Measurements from ENCODE around the gene POU4F1. TPM values are rescaled to one million over a fixed set of nuclear protein-coding genes. Genes with fewer than 3 reads are reported as not detected.

Gene POU4F1
- total RNA-seq, 1 experiment from 2014 or later = 0.29 TPM

DNA sequence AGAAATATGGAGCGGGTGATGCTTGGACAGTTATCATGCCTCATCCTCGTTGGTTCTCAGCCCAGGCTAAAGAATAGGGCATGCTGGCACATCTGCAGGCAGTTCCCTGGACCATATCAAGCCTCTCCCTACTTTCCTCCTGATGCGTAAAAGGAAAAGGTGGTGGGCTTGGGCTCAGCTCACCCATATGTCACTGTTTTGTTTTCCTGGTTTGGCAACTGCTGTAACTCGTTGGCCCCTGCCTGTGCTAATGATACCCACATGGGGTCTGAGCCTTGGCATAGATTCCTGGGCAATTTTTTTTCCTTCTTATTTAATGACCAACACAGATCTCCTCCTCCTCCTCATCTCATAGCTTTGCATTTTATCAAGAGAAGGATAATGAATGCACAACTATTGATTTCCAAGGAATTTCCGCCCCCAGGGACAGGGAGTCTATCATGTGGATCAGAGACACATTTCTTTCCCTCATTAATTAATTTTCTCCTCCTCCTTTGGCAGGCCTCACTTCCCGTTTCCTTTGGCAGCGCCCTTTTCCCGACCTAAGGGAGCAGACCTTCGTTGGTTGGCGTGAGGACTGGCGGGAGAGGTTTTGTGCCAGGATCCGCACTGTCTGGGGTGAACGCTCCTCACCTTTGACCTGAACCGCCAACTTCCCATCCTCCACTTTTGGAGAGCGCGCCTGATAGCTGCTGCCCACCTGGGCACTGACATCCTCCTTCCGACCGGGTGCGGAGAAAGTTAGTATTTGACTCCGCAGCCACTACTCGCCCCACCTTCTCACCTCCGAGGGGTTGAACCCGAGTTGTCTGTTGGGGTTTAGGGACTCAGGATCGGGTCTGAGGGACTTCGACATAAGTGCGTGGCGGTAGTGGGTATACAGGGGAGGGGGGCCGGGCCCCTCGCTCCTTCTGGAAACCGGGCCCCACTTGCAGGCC is 3.4 kb upstream of the POU4F1 start:
- no peak for DNase-seq (ENCODE audit: low read depth)

DNA sequence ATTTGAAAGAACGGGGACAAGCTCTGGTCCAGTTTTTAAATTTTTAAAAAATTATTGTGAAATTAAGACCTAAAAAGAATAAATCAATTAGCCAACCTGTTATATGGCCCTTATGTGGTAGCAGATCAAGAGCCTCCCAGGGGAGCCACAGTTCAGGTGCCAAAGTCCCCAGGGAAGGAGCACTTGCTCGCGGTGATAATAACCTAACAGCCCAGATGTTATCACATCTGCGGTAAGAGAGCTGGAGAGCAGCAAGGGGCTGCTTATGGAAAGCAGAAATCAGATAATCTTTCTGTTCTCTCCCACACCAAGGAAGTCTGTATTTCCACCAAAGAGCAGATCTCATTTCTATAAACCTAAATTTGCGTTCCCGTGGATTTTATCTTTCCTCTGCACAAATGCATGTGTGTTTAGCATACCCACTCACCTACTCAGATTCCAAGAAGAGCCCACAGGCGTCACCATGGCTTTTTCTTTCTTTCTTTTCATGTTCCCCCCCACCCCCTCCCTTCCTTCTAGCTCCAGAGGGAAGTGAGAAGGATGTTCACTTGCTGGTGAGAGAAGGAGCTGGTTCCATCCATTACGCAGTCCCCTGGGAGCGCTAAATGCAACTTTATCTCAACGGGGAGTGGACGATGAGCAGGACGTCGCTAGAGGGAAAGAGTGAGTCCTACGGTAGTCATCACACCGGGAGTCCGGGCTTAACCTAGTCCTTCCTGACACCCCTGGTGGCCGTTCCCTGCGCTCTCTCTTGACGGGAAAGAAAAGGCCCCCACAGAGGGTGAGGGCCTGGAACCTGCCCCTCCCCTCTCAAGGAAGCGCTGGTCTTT is 1.6 kb upstream of the POU4F1 start:
- DNase-seq (ENCODE audit: low read depth) = no peak

DNA sequence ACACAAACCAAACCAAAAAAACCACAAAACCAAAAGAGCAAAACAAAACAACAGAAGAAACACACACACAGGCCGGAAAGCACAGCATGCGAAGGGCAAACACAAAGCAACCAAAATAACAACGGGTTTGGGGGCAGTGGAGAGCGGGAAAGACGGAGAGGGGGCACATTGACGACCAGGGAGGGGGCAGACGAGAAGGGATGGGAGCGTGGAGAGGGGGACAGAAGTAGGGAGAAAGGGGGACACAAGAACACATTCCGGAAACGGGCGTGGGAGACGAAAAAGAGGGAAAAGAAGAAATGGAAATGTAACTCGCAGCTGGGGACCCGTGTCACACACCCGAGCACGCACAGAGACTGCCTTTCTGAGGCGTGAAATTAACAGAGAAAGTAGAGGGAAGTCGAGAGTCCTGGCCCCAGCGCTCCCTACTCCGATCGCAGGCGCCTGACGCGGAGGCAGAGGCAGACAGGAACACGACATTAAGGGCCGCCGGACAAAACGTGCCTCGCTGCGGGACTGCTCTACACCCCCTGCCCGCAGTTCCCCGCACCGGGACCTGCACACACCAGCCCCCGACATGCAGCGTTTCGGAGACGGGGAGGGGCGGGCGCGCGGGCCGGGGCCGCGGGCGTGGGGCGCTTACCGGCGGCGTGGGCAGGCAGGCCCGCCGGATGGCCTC is 652 bp downstream of the POU4F1 start:
- DNase-seq (ENCODE audit: low read depth) = no peak

DNA sequence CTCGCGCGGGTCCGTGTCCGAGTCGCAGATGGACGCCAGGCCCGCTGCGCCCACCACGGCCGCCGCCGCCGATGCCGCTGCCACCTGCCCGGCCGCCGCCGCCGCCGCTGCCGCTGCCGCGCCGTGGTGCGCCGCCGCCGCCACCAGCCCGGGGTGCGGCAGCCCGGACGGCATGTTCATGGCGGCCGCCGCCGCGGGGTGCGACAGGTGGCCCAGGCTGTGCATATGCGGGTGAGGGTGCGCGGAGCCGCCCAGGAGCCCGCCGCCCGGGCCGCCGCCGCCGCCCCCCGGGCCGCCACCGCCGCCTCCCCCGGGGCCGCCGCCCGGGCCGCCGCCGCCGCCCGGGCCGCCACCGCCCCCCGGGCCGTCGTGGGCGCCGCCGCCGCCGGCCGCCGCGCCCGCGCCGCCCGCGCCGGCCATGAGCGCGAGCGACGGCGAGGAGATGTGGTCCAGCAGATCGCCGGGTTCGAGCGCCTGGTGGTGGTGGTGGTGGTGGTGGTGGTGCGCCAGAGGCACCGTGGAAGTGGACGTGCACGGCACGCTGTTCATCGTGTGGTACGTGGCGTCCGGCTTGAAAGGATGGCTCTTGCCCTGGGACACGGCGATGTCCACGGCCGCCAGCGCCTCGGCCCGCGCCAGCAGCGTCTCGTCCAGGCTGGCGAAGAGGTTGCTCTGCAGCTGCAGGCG is 1.3 kb downstream of the POU4F1 start:
- DNase-seq (ENCODE audit: low read depth) = no peak

DNA sequence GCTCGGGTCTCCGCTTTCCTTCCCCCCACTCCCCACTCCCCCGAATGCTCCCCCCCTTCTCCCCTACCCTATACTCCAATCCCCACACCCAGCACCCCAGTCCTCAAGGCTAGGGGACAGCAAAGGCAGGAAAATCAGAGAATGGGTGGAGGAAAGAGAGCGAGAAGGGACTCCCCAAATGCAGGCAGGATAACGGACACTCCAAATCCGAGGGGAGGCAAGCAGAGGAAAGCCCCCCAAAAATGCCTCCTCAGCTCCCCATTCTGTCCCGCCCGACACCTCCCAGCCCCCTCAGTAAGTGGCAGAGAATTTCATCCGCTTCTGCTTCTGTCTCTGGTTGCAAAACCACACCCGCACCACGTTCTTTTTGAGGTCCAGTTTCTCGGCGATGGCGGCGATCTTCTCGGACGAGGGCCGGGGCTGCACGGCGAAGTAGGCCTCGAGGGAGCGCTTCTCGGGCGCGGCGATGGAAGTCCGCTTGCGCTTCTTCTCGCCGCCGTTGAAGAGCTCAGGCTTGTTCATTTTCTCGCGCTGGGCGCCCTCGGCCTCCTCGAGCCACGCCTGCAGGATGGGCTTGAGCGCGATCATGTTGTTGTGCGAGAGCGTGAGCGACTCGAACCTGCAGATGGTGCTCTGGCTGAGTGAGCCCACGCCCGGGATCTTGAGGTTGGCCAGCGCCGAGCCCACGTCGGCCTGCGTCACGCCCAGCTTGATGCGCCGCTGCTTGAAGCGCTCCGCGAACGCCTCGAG is 2.1 kb downstream of the POU4F1 start:
- DNase-seq (ENCODE audit: low read depth) = no peak

DNA sequence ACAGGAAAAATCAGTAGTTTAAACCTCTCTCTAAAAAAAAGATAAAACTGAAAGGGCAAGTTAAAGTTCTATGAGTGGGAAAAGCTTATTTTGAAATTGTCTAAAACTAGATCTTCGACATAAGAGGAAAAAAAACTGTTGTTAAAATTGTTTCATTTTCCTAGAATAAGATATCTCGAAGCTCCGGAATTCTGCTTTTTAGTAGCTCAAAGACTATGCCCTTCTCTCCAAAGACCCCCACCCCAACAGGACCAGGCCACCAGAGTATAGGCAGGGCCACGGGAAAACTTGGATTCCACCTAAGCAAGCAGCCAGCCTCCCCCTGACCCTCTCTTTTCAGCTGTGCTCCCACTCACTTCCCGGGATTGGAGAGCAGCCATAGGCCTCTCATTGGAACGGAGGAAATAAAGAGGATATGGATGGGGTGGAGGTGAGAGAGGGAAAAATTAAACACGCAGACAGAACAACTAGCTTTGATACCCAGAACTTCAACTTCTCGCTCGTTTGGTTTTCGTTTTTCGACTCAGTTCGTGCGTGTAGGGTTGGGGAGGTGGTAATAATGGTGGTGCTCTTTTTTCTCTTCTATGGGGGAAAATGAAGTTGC is 3.0 kb downstream of the POU4F1 start:
- no peak for DNase-seq (ENCODE audit: low read depth)

DNA sequence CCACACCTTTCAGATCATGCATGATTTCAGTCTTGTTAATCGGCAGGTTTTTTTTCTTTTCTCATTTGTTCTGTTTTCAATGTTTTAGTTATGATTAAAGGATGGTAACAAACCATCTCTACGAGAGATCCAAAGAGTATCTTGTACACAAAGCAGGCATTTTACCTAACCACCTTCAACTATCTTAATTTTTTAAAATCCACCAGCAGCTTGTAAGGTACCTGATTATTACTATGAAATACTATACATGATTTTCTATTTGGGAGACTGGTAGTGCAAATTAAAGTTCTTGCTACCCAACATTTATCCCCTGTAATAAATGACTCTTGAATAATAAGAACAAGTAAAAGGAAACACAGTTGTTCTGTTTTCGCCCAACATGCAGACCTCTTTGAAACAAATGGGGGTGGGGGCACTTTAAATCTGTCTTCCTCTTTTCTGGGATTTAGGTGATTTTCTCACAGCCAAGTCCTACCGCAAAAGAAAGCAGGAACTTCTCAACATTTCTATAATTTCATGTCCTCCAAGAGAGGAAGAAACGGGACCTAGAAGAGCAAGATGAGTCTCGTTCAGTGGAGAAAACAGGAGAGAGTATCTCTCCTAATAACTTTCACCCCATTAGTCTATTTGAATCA is 3.6 kb downstream of the POU4F1 start:
- DNase-seq (ENCODE audit: low read depth) = no peak

DNA sequence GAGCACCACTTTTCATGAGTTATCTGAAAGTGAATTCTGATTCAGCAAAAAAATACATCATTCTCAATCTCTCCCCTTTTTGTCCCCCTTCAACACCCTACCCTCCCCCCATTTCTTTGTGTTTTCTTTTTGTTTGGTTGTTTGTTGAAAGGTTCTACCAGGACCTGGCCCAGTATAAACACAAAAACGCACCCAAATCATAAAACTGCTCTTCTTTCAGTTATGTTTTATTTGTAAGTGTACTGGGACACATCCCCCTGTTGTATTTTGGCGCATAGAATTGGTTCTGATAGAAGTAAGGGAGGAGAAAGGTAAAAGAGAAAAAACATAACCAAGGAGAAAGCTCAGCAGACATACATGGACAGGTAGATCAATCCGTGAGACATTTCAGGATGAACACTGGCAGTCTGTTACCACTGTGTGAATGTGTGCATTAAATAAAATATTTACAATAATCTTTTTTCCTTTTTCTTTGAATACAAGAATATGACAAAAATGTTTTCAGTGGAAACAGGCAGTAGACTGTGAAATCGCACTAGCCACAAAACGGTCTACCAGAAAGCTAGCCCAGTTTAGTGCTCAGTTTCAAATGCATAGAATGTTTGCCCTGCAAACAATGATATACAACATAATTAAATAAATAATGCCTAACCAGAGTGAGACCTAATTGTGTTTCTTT is 4.2 kb downstream of the POU4F1 start:
- no peak for DNase-seq (ENCODE audit: low read depth)

DNA sequence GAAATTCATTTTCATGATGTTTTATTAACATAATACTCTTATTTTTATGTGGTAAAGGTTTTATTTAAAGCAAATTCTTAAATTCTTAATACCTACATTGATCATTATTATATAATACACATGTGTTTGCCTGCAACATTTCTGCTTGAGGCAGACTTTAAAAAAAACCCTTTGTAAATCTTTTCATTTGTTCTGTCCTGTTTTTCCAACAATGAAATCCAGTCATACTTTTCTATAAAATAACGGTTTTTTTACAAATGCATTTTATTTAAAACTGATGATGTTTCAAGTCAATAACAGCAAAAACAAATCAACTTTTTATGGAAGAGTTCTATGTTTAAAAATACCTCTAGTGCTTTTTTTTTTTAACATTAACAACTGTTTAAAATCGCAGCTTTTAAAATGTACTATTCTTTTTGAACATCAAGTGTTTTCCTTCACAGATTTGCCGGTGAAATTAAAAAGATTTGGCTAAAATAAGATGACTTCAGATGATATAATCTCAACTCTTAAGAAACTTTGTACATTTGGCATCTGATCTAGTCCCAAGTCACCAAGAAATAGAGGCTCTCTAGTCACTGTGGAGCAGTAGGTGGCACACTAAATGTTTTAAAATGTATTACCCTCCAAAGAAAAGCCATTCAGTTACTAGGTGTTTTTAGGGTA is 5.1 kb downstream of the POU4F1 start:
- no peak for DNase-seq (ENCODE audit: low read depth)

DNA sequence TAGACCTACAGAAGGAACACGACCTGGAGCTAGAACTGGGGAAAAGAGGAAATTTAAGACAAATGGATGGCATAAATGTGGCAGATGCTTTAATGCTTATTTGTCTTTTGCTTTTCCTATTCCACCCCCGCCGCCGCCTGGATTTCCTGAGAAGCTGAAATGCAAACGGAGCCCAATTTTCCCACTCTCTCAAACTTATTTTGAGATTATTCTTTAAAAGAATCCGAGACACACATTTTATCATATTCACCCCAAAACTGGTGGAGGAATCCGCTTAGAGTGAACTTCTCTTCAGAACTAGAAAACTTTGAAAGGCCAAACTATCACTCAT is 5.8 kb downstream of the POU4F1 start:
- no peak for DNase-seq (ENCODE audit: low read depth)

DNA sequence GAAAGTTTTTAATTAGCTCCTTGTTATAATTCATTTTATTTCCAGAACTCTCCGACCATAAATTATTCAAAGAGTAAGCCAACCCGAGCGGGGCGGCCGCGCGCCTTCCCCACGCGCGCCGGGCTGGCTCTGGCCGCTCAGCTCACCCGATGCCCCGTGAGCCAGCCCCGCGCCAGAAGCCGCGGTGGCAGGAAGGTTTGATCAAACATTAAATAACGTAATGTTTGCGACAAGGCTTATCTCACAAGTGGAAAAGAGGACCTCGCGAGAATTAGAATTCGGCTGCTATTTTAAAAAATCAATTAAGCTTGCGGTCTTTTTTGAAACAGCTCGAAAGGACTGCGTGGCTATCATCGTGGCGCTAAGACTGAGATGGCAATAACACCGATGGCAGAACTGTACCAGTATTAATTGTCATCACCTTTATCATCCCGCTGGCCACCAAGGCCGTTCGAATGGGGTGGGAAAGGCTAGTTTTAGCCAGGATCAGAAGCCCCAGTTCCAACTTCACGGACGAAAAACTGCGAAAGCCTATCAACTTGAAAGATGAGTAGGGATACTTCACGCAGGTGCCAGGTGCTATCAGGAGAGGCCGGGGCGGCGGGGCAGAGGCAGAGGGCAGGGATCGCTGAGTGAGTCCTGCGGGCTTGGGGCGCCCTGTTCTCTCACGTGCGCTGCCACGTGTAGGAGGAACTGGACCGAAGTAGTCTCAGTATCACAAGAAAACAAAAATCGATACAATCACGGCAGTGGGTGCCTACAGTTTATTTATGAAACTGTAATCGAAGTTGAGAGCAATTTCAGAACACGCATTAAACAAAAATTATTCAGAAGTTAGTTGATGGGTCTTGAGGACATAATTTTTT is 6.4 kb downstream of the POU4F1 start:
- no peak for DNase-seq (ENCODE audit: low read depth)

DNA sequence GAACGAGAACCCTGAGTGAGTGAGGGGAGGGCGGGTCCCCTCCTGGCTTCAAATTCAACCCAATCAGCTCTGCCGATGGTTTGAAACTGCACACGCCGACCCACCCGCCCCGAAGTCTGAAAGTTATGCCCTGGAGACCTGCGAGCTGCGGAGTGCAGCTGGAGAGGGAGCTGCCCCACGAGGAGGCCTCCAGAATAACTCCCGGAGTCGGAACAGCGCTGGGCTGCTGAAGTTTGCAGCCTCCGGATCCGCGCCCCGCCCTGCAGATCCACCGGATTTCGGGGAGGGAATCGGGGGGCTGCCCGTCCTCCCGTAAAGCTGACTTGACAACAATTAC is 7.0 kb downstream of the POU4F1 start:
- no peak for DNase-seq (ENCODE audit: low read depth)

DNA sequence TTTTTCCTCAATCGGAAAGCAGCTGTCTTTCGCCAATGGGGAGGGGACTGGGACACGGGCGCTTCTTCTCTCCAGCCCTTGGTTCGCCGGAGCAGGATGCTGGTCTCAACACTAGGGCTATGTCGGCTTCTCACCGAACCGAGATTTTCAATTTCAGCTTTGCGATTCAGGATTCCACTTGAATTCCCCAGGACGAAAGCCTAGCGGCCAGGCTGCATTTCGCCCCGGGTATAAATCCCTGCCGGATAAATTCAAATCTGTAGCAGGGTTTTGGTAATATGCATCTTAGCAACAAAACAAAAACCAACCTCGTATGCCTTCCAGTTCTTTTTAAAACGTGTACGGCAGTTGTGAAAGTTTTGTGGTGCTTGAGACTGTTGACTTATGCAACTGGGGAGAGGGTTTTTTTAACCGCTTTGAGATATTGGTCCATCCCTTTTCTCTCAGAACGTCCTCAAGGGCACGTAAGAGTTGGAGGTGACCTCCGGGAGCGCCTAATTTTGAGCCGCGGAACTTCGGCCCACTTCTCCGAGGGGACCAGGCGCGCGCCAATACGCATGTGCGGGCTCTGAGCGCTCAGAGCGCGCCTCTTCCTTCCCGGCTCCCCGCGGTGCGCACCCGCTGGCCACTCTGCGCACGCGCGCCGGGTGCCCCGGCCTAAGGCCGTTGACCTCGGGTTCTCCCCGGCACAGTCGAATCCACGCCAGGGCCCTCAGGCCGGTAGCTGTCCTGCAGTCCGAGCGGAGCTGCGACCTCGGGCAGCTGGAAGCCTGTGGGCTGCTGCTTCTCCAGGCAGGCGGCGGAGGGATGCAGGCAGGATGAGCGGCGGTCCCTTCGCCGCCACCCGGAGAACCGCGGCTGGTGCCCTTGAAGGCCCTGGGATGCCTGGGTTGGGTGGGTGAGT is 7.6 kb downstream of the POU4F1 start:
- no peak for DNase-seq (ENCODE audit: low read depth)

DNA sequence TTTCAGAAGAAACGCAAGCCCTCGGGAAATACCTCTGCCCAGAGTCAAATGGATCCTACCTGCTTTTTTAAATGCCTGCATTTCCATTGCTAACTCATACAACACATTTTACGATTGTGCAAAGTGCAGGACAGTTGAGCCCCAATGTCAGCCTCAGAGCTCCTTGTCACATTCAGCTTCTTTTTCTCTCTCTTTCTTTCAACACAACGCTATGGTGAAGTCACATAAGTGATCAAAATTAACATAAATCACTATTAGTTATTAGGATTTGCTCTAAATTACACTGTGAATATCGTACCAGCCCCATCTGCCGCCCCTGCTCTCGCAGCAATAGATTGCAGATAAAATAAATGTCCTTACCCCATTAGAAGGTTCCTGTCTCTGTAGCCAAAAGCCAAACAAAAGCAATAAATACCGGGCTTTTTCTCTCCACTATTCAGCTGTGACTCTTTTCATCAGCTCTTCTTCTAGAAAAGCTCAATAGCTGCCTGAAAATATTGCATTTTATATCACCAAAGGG is 8.8 kb downstream of the POU4F1 start:
- no peak for DNase-seq (ENCODE audit: low read depth)

DNA sequence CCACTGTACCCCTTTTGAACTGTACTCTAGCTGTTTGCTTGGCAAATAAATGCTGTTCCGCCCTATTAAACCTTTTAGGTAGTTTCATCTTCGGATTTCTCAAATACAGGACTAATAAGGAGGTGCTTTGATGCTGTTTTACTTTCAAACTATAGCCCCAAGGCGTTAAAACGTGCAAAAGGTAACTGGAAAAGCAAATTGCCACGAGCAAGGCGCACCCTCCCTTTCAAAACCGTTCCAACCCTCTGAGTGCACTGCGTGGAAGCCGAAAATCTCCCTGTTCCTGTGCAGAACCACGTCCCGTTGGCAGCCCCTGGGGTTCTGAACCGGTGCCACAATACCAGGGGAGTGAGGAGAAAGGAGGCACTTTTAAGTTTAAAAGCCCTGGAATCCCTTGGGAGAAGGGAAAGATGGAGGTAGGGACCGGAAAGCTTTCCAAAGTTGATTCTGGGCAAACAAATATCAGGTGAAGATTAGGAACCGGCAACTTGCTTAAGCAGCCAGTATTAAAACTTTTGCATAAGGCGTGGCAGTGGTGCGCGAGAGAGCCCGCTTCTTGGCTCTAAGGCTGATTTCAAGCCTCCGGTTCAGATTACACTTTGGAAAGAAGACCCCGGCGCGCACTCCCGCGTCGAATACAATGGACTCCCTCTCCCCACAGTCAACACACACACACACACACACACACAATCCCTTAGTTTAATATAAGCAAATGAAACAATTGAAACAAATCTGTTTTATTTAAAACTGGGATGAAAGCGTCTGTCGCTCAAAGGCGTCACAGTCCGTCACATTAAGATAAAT is 9.5 kb downstream of the POU4F1 start:
- no peak for DNase-seq (ENCODE audit: low read depth)

DNA sequence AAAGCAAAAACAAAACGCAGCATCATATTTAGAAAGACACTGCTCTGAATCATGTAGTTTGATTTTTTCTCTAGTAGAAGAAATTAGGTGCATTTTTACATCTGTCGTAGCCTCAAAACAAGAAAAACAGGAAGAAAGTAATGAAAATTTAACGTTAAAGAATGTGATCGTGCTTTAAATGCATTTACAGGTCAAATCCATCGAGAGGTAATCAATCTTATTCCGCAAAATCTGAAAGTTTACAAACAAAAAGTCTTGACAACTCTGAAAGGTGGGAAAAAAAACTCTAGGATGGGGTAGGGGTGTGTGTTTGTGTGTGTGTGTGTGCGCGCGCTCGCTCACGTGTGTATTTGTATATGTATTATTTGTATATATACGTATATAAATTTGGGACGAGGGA is 10.2 kb downstream of the POU4F1 start:
- no peak for DNase-seq (ENCODE audit: low read depth)
